Measurements from ENCODE around the gene SPTSSB. TPM values are rescaled to one million over a fixed set of nuclear protein-coding genes. Genes with fewer than 3 reads are reported as not detected.

The SPTSSB gene
- polyA plus RNA-seq, 2 of the 4 experiments (the other 2 are of a cell fraction) = 0.06 to 0.43 TPM

GRCh38 chr3:161401389-161401788, 30.1 kb upstream of the SPTSSB start (continued):
- no peak for TF ChIP-seq ATOH8 (CRISPR knock-in tag; IDR thresholded peaks at IDR 0.05; ENCODE audit: low read depth)
- TF ChIP-seq JUNB (IDR thresholded peaks at IDR 0.05) = no peak
- no peak for TF ChIP-seq RAD21 (conservative IDR thresholded peaks at IDR 0.05 in 1 of 2, IDR thresholded peaks at IDR 0.05 in 1 of 2)
- no peak for TF ChIP-seq SMC3 (IDR thresholded peaks at IDR 0.05)
- no peak for TF ChIP-seq ELK1 (IDR thresholded peaks at IDR 0.05; ENCODE audit: low read depth, low read length)

GRCh38 chr3:161400650-161401049, 29.3 kb upstream of the SPTSSB start:
- peaks cover 3% of the 10 kb centered on the region; the same call in 1 of the 3 replicates for H3K9me3 ChIP-seq
- FAIRE-seq (no peak), DNase-seq (ENCODE audit: low read depth in 1 of 2, low spot score in 1 of 2) (no peak), ATAC-seq (no peak)
- ChIA-PET POLR2A (no interaction called here), CTCF (interaction anchor here (0.6 to 1.9 kb wide), 3 partner anchors 8 to 15 kb away, joined by 3 to 6 read pairs (median 6); no protein-coding TSS in a partner anchor)
- H3K4me3 ChIP-seq = no peak overlapping the region
- TF ChIP-seq HDAC2 (IDR thresholded peaks at IDR 0.05) = no peak
- no peaks in the 10 kb centered on the region for H3K4me1 ChIP-seq
- H3K4me2 ChIP-seq = no peak overlapping the region
- 78% methylated on average over 4 of the region's 4 CpGs for WGBS (ENCODE audit: missing lambda C conversion rate)
- no peak overlapping the region for H3K27ac ChIP-seq

- Histone ChIP-seq H3K27ac (no peak overlapping the region), H3K4me3 (no peak overlapping the region), H3K4me2 (no peak overlapping the region), H3K4me1 (no peaks in the 10 kb centered on the region), H3K9me3 (peaks cover 3% of the 10 kb centered on the region; the same call in 1 of the 3 replicates)
- POLR2A ChIA-PET = no interaction called here
- CTCF ChIA-PET = interaction anchor here (4.2 kb wide), 1 partner anchor 13 kb away, joined by 14 read pairs; no protein-coding TSS in a partner anchor
- 58% methylated on average over 6 of the region's 6 CpGs for WGBS (ENCODE audit: missing lambda C conversion rate)
- TF ChIP-seq CEBPB (IDR thresholded peaks at IDR 0.05) (no peak), GATA3 (IDR thresholded peaks at IDR 0.05; ENCODE audit: borderline replicate concordance) (no peak), RFX5 (IDR thresholded peaks at IDR 0.05) (no peak), CHD4 (IDR thresholded peaks at IDR 0.05; ENCODE audit: borderline replicate concordance) (no peak), NPAS2 (CRISPR knock-in tag; IDR thresholded peaks at IDR 0.05; ENCODE audit: borderline replicate concordance) (no peak), KDM5A (IDR thresholded peaks at IDR 0.05) (no peak), TP53 (CRISPR knock-in tag; IDR thresholded peaks at IDR 0.05) (no peak), FOSL2 (IDR thresholded peaks at IDR 0.05) (no peak), FOSL2 (CRISPR knock-in tag; IDR thresholded peaks at IDR 0.05) (no peak), POLR2A (IDR thresholded peaks at IDR 0.05; ENCODE audit: low read length) (no peak), MAZ (IDR thresholded peaks at IDR 0.05; ENCODE audit: borderline replicate concordance, low read depth, low read length) (no peak)
- no peak for ATAC-seq
- no peak for FAIRE-seq
- DNase-seq (ENCODE audit: low read depth in 1 of 2, low spot score in 1 of 2) = no peak
Measured at GRCh38 chr3:161395115-161396012, 24.0 kb upstream of the SPTSSB start.

GRCh38 chr3:161393803-161394202, 22.5 kb upstream of the SPTSSB start:
- H3K4me1 ChIP-seq = no peaks in the 10 kb centered on the region
- no peak for ATAC-seq
- FAIRE-seq = no peak
- POLR2A ChIA-PET = no interaction called here
- CTCF ChIA-PET = interaction anchor here (0.6 to 1.2 kb wide), 2 partner anchors 19 to 27 kb away, joined by 3 read pairs; no protein-coding TSS in a partner anchor
- H3K4me2 ChIP-seq = no peak overlapping the region
- no peak overlapping the region for H3K4me3 ChIP-seq
- WGBS (ENCODE audit: missing lambda C conversion rate) = 27% methylated on average over 2 of the region's 2 CpGs
- H3K27ac ChIP-seq = no peak overlapping the region
- H3K9me3 ChIP-seq = peaks cover 7% of the 10 kb centered on the region; the same call in 2 of the 3 replicates
- no peak for DNase-seq (ENCODE audit: low read depth in 1 of 2, low spot score in 1 of 2)
- no peak for TF ChIP-seq FOXS1 (CRISPR knock-in tag; IDR thresholded peaks at IDR 0.05)
